SK-N-SH treated with all-trans-retinoic acid at 6 μM for 48 hours (cell line): ENCODE measurements around the gene NSD1.
"Not testable (repeated sequence)": the region's sequence is repeated elsewhere in the genome, so short reads cannot be mapped to it uniquely, and the experiment has no call there.

ENCODE experiments used
- ESRRG ChIP-seq: fragments of 250-450 bp; sonication (Bioruptor Pico); IDR thresholded peaks from 2 replicates; pipeline ENCODE4 v1.6.1; 2021; ENCODE audit warnings: mild to moderate bottlenecking
- GLIS3 ChIP-seq: fragments of 250-450 bp; sonication (Bioruptor Pico); IDR thresholded peaks from 2 replicates; pipeline ENCODE4 v1.5.0; 2020; ENCODE audit warnings: mild to moderate bottlenecking, moderate library complexity
- PATZ1 ChIP-seq: fragments of 250-450 bp; sonication (Bioruptor Pico); IDR thresholded peaks from 2 replicates; pipeline ENCODE4 v1.8.0; 2020; ENCODE audit warnings: mild to moderate bottlenecking, moderate library complexity, borderline replicate concordance
- PPARA ChIP-seq: fragments of 250-450 bp; sonication (Bioruptor Pico); IDR thresholded peaks from 2 replicates; pipeline ENCODE4 v1.5.0; 2020; ENCODE audit warnings: mild to moderate bottlenecking, borderline replicate concordance
- RARB ChIP-seq: fragments of 250-450 bp; sonication (Bioruptor Pico); IDR thresholded peaks from 2 replicates; pipeline ENCODE4 v1.8.0; 2021; ENCODE audit warnings: mild to moderate bottlenecking, moderate library complexity
- ZFP3 ChIP-seq: fragments of 250-450 bp; sonication (Bioruptor Pico); IDR thresholded peaks from 2 replicates; pipeline ENCODE4 v1.5.0; 2020; ENCODE audit warnings: mild to moderate bottlenecking, moderate library complexity
- ZNF8 ChIP-seq: fragments of 450-650 bp; formaldehyde crosslinking; IDR thresholded peaks from 2 replicates; pipeline ENCODE4 v1.5.0; 2020; ENCODE audit warnings: mild to moderate bottlenecking, moderate library complexity

DNA sequence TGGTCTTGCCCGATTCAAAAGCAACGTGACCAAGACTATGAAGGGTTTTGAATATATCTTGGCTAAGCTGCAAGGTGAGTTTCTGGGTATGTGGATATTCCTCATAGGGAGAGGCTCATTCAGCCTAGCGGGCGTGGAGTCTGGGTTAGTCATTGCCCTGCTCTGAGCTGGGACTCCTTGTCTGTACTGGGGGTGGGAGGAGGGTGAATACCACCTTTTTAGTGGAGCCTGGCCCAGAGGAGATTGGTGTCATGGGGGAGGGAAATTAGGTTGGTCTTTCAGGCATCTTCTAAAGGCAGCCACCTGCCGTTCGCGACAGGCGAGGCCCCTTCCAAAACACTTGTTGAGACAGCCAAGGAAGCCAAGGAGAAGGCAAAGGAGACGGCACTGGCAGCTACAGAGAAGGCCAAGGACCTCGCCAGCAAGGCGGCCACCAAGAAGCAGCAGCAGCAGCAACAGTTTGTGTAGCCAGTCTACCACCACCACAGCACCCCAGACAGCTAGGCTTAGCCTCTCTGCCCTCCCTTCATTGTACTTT is 172.6 kb downstream of the NSD1 start:
- TF ChIP-seq PPARA; RARB (CRISPR knock-in tag); ZNF8 (CRISPR knock-in tag); PATZ1 (CRISPR knock-in tag); ESRRG (CRISPR knock-in tag); GLIS3; ZFP3: not testable (repeated sequence)
